ENCODE results near the gene OTUB1.

Gene OTUB1

DNA sequence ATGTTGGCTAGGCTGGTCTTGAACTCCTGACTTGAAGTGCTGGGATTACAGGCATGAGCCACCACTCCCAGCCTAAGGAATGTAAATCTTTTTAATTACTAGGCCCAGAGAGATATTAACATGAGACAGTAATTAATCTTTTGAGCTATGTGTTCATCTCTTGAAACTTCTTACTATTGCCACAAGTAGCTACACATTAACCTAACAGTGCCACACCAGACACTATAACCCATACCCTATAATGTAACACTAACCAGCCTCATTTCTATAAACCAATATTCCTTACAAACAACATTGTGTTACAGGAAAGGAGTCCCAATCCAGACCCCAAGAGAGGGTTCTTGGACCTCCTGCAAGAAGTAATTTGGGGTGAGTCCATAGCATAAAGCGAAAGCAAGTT lies 19.8 kb upstream of the OTUB1 start:
- no peak overlapping the region for H3K27ac ChIP-seq
- TF ChIP-seq, protein P1, sequence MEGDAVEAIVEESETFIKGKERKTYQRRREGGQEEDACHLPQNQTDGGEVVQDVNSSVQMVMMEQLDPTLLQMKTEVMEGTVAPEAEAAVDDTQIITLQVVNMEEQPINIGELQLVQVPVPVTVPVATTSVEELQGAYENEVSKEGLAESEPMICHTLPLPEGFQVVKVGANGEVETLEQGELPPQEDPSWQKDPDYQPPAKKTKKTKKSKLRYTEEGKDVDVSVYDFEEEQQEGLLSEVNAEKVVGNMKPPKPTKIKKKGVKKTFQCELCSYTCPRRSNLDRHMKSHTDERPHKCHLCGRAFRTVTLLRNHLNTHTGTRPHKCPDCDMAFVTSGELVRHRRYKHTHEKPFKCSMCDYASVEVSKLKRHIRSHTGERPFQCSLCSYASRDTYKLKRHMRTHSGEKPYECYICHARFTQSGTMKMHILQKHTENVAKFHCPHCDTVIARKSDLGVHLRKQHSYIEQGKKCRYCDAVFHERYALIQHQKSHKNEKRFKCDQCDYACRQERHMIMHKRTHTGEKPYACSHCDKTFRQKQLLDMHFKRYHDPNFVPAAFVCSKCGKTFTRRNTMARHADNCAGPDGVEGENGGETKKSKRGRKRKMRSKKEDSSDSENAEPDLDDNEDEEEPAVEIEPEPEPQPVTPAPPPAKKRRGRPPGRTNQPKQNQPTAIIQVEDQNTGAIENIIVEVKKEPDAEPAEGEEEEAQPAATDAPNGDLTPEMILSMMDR (conservative IDR thresholded peaks at IDR 0.05), result no peak
- TF ChIP-seq ZFX (IDR thresholded peaks at IDR 0.05), result no peak

- no peak overlapping the region for H3K27ac ChIP-seq
- no peak for TF ChIP-seq ZFX (IDR thresholded peaks at IDR 0.05)
- TF ChIP-seq, protein P1 (conservative IDR thresholded peaks at IDR 0.05), result no peak
Measured at GRCh38 chr11:63969461-63969860, 16.8 kb upstream of the OTUB1 start.

DNA sequence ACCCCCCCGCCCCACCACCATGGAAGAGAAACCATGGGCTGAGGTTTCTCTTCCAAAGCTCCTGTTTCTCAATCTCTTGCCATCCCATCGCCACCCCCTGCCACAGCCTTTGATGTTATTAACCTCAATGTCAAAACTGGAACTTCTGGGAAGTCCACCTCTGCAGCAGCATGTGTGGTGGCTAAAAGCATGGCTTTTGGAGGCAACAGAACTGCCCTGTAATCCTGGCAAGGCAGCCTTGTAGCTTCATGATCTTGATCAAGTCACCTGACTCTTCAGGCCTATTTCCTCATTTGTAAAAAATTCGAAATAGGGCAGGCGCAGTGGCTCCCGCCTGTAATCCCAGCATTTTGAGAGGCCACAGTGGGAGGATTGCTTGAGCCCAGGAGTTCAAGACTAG lies 15.3 kb upstream of the OTUB1 start:
- TF ChIP-seq ZFX (IDR thresholded peaks at IDR 0.05), result no peak
- TF ChIP-seq, protein P1 (conservative IDR thresholded peaks at IDR 0.05), result no peak
- H3K27ac ChIP-seq, result no peak overlapping the region

DNA sequence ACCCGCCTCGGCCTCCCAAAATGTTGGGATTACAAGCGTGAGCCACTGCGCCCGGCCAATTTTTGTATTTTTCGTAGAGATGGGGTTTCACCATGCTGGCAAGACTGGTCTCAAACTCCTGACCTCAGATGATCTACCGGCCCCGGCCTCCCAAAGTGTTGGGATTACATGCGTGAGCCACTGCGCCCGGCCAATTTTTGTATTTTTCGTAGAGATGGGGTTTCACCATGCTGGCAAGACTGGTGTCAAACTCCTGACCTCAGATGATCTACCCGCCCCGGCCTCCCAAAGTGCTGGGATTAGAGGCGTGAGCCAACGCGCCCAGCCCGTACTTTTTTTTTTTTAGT lies 12.4 kb upstream of the OTUB1 start:
- H3K27ac ChIP-seq, result peak overlapping the region; percentile 99; the same call in 1 of the 2 replicates

DNA sequence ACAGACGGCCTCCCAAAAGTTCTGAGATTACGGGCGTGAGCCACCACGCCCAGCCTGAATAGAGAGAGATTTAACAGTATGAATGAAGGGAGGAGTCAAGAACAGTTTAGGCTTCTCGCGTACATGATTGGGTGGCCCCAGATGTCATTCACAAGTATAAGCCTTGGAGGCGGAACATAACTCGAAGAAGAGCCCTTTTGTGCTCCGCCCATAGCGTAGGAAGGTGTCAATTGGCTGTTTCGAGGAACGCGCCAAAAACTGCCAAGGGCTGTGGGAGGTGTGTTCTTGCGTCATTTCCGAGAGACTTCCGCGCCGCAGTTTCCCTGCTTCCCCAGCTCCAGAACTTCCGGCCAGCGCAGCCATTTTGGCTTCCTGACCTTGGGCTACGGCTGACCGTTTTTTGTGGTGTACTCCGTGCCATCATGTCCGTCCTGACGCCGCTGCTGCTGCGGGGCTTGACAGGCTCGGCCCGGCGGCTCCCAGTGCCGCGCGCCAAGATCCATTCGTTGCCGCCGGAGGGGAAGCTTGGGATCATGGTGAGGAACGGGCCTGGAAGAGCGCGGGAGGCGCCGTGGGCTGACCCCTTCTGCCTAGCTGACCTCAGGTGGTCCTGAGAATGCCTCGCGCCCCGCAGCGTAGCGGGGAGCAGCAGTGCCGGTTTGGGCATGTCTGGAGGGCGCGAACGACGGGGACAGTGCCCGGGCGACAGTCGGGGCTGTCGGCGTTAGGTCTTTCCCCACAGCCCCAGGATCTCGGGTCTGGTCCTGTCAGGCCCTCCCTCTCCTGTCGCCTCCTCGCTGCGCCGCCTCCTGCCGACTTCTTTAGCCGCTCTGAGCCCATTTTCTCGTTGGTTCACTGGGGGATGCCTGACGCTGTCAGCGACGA lies 11.7 kb upstream of the OTUB1 start, which contains the start of gene COX8A:
COX8A (plus strand) TSS at position 362 of the 885 bp plus-strand sequence; CDS start at position 423, 61 bp downstream.
- H3K27ac ChIP-seq, result peak within 1 kb of the TSS; percentile 99
- TF ChIP-seq, protein P1 (conservative IDR thresholded peaks at IDR 0.05), result no peak
- TF ChIP-seq ZFX (IDR thresholded peaks at IDR 0.05), result peak; percentile 91; the same call in 1 of the 2 replicates

DNA sequence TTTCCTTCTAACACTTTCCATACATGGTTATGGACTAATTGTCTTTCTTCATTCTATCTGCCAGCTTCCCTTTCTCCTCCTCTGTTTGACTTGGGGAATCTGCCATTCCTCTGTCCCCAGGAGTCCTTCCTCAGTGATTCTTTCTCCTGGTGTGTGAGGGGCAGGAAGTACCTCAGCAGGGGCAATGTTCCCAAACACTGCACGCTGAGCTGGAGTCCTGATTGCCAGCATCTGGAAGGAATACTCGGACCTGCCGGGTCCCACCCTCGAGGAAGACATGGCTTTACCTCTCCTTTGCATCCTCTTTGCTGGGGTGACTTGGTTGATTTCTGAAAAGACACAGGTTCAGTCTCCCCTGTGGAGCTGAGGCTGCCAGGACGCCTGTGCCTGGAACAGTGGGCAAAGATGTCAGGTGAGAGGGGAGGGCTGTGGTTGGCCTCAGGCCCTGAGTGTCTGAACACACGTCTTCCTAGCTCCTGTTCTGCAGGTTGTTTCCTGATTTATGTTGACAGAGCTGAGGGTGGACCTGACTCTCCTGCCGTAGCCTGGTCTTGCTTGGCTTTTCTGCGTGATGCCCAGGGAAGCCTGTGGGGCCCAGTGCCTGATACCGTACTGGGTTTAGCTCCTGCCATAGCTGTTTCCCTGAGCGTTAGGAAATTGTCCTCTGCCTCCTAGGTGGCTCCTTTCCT lies 7.5 kb upstream of the OTUB1 start:
- TF ChIP-seq, protein P1 (conservative IDR thresholded peaks at IDR 0.05), result no peak
- TF ChIP-seq ZFX (IDR thresholded peaks at IDR 0.05), result no peak
- H3K27ac ChIP-seq, result no peak overlapping the region

DNA sequence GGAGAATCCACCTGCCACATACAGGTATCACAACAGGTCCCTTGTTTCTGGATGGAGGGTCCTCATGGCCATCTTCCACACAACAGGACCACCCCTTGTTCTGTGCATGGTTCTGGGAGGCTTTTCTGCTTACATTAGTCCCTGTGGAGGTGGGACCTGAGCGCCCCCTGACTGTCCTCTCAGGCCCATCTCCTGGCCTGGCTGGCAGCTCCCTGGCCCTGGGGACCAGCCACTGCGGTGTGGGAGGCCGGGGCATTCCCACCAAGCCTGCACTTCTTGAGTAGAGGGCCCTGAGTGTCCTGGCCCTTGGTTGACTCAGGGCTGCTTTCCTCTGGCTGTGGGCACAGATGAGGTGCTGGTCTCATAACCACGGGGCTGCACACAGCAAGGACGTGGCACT lies 6.8 kb upstream of the OTUB1 start:
- TF ChIP-seq, protein P1 (conservative IDR thresholded peaks at IDR 0.05), result no peak
- H3K27ac ChIP-seq, result no peak overlapping the region

All from C4-2B (cell line).